CD4-positive, alpha-beta T cell (primary cell): ENCODE results near the gene MAGI1. TPM values are rescaled to one million over a fixed set of nuclear protein-coding genes. Genes with fewer than 3 reads are reported as not detected.

ENCODE experiments used
- ATAC-seq: fragments of 200-7000 bp; cut with Tn5 transposase; one replicate; pipeline ENCODE4 v1.10.0; 2022; ENCODE audit warnings: mild to moderate bottlenecking; ENCODE audit not compliant: poor library complexity
- CTCF ChIA-PET: fragments of 350-600 bp; sonication (Branson Sonifier 250); formaldehyde crosslinking; loops from one replicate; lab custom pipeline; 2021; ENCODE audit warnings: antibody characterized with exemption, inconsistent platforms; lab: Charles Lee
- POLR2A ChIA-PET: fragments of 350-600 bp; sonication (Branson Sonifier 250); formaldehyde crosslinking; loops from one replicate; lab custom pipeline; 2021; ENCODE audit warnings: antibody characterized with exemption, inconsistent platforms; lab: Charles Lee
- DNase-seq, 14 experiments: peaks; one replicate each; pipeline ENCODE4 v3.0.0-alpha.2; 2013 to 2020; ENCODE audit warnings: mixed read lengths in 2 of 14
- H3K27ac ChIP-seq, 2 donors: one replicate each; pipeline versions ENCODE4 v1.5.1 to v1.7.0; 2013; ENCODE audit warnings: low read length in 2 of 2, low read depth in 1 of 2, mild to moderate bottlenecking in 1 of 2
- H3K27me3 ChIP-seq, 2 experiments: 1 replicate in 1 of 2; 2 replicates in 1 of 2; pipeline versions ENCODE4 v1.6.1 to v1.7.0; 2013; ENCODE audit warnings: low read length in 2 of 2, control low read depth in 1 of 2, mild to moderate bottlenecking in 1 of 2, moderate library complexity in 1 of 2; ENCODE audit not compliant: insufficient read depth in 2 of 2, control insufficient read depth in 1 of 2
- H3K36me3 ChIP-seq: one replicate; pipeline ENCODE4 v1.6.1; 2013; ENCODE audit warnings: low read length, control low read depth; ENCODE audit not compliant: insufficient read depth
- H3K4me1 ChIP-seq: one replicate; pipeline ENCODE4 v1.6.1; 2013; ENCODE audit warnings: low read length, control low read depth; ENCODE audit not compliant: insufficient read depth
- H3K4me3 ChIP-seq: one replicate; pipeline ENCODE4 v1.5.1; 2013; ENCODE audit warnings: mild to moderate bottlenecking, low read length, moderate library complexity
- H3K9me3 ChIP-seq, 2 experiments: 1 replicate in 1 of 2; 2 replicates in 1 of 2; pipeline versions ENCODE4 v1.6.1 to v1.7.0; 2013; ENCODE audit warnings: low read length in 2 of 2, mild to moderate bottlenecking in 2 of 2, control low read depth in 1 of 2, moderate library complexity in 1 of 2; ENCODE audit not compliant: control insufficient read depth in 1 of 2, insufficient read depth in 1 of 2
- H3K27ac Mint-ChIP-seq: one replicate; pipeline ENCODE4 v1.8.0; 2020; ENCODE audit warnings: mixed read lengths
- H3K27me3 Mint-ChIP-seq: one replicate; pipeline ENCODE4 v1.8.0; 2021; ENCODE audit warnings: mixed read lengths
- H3K36me3 Mint-ChIP-seq: one replicate; pipeline ENCODE4 v1.8.0; 2021; ENCODE audit warnings: low read depth, mixed read lengths
- H3K4me1 Mint-ChIP-seq: one replicate; pipeline ENCODE4 v1.8.0; 2021; ENCODE audit warnings: low read depth, mixed read lengths
- H3K4me3 Mint-ChIP-seq: one replicate; pipeline ENCODE4 v1.8.0; 2020; ENCODE audit warnings: mild to moderate bottlenecking, mixed read lengths
- H3K9me3 Mint-ChIP-seq: one replicate; pipeline ENCODE4 v1.8.0; 2020; ENCODE audit warnings: mixed read lengths
- intact Hi-C, 2 experiments: fragments of 100-400 bp; cut with DNase I in 1 of 2; cut with micrococcal nuclease in 1 of 2; formaldehyde crosslinking; loops; one replicate each; pipeline versions ENCODE4 v1.15.1 to v1.9.0; 2023 to 2025; cut with DNase I, micrococcal nuclease
- total RNA-seq, 174 experiments: library from RNA in 2 of 174; stranded (reverse) in 2 of 174; gene quantifications; one replicate each; pipeline ENCODE4 v1.2.3 and lab custom pipeline; 2021 to 2026
- TF ChIP-seq, protein P1 (sequence below): fragments of 200-600 bp; IDR thresholded peaks from one replicate; pipeline ENCODE4 v1.8.0; 2022; ENCODE audit warnings: antibody characterized with exemption, mild to moderate bottlenecking

Gene MAGI1
- total RNA-seq, 2 experiments from 2014 or later = not detected

DNA sequence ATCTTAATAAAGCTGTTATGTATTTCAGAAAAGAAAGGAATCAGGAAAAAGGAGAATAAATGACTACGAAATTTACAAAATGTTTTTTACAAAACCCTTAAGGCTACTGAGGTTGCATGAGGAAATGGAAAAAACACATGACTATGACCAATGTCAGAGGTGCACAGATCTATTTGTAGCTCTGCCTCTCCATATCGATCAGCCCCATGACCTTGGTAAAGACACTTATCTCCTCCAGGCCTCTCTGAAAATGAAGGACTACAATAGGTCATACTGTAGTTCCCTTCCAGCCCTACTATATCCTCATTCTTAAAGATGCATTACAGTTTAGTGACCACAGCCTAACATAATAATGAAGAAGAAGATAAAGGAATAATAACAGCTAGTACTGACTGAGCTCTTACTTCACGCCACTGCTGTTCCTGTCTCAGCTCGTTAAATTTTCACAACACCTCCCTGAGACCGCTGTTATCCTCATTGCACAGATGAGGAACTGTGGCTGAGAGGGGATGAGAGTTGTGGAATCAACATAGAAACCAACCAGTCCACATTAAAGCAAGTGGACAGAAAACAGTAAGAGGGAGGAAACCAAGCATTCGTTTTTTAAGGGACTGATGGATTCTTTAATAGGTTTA is 163.2 kb downstream of the MAGI1 start:
- H3K4me1 ChIP-seq = no peaks in the 10 kb centered on the region
- no peak overlapping the region for H3K4me3 ChIP-seq
- CTCF ChIA-PET = no interaction called here

DNA sequence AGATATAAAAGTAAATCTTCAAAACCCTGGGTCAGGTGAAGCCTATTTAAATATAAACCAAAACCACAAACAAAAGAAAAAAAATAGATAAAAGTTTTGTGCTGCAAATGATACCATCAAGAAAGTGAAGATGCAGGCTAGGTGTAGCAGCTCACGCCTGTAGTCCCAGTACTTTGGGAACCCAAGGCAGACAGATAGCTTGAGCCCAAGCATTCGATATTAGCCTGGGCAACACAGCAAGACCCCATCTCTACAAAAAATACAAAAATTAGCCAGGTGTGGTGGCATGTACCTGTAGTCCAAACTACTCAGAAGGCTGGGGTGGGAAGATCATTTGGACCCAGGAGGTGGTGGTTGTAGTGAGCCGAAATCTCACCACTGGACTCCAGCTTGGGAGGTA is 164.8 kb downstream of the MAGI1 start:
- no peak overlapping the region for H3K27ac Mint-ChIP-seq
- H3K36me3 Mint-ChIP-seq = no peaks in the 10 kb centered on the region
- no peaks in the 10 kb centered on the region for H3K4me1 ChIP-seq
- POLR2A ChIA-PET = no interaction called here
- H3K36me3 ChIP-seq = no peaks in the 10 kb centered on the region
- CTCF ChIA-PET = no interaction called here
- no peak for ATAC-seq
- H3K27me3 Mint-ChIP-seq = no peaks in the 10 kb centered on the region
- H3K4me1 Mint-ChIP-seq = no peaks in the 10 kb centered on the region
- no peak for DNase-seq
- peaks cover 2% of the 10 kb centered on the region for H3K9me3 Mint-ChIP-seq
- H3K27ac ChIP-seq = no peak overlapping the region
- peaks cover 0 to 7% of the 10 kb centered on the region in 2 experiments for H3K9me3 ChIP-seq
- H3K4me3 Mint-ChIP-seq = no peak overlapping the region
- no peaks in the 10 kb centered on the region for H3K27me3 ChIP-seq
- no peak overlapping the region for H3K4me3 ChIP-seq
- TF ChIP-seq, protein P1, sequence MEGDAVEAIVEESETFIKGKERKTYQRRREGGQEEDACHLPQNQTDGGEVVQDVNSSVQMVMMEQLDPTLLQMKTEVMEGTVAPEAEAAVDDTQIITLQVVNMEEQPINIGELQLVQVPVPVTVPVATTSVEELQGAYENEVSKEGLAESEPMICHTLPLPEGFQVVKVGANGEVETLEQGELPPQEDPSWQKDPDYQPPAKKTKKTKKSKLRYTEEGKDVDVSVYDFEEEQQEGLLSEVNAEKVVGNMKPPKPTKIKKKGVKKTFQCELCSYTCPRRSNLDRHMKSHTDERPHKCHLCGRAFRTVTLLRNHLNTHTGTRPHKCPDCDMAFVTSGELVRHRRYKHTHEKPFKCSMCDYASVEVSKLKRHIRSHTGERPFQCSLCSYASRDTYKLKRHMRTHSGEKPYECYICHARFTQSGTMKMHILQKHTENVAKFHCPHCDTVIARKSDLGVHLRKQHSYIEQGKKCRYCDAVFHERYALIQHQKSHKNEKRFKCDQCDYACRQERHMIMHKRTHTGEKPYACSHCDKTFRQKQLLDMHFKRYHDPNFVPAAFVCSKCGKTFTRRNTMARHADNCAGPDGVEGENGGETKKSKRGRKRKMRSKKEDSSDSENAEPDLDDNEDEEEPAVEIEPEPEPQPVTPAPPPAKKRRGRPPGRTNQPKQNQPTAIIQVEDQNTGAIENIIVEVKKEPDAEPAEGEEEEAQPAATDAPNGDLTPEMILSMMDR = no peak
- intact Hi-C loops = no loop called here

More for the DNA sequence above, 163.2 kb downstream of the MAGI1 start:
- Mint-ChIP-seq H3K4me1 (no peaks in the 10 kb centered on the region), H3K27ac (no peak overlapping the region), H3K36me3 (no peaks in the 10 kb centered on the region), H3K9me3 (peaks cover 2% of the 10 kb centered on the region), H3K4me3 (no peak overlapping the region), H3K27me3 (no peaks in the 10 kb centered on the region)
- Histone ChIP-seq H3K9me3 (peaks cover 0 to 7% of the 10 kb centered on the region in 2 experiments), H3K27me3 (no peaks in the 10 kb centered on the region), H3K36me3 (no peaks in the 10 kb centered on the region), H3K27ac (no peak overlapping the region)
- POLR2A ChIA-PET = no interaction called here
- TF ChIP-seq, protein P1 = no peak
- DNase-seq = no peak
- intact Hi-C loops = no loop called here
- ATAC-seq = no peak

DNA sequence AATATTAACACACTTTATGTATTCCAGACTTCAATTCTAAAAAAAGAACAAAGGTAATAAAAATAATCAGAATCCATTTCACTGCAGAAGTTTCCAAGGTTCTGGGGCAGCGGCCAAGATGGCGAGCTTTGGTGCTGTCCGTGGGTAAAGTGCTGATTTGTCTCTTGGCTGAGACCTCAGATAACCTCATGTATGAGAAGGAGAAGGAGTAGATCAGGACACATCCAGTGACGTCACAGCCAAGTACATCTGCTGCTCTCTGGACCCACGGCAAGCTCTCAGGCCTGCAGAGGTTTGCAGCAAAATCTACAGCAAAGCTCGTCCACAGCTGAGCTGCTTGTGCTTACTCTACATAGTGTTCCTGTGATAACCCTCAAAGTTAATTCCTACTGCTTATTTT is 165.7 kb downstream of the MAGI1 start:
- H3K36me3 Mint-ChIP-seq = no peaks in the 10 kb centered on the region
- no peaks in the 10 kb centered on the region for H3K27me3 Mint-ChIP-seq
- no peak overlapping the region for H3K4me3 Mint-ChIP-seq
- H3K4me1 Mint-ChIP-seq = no peaks in the 10 kb centered on the region
- TF ChIP-seq, protein P1 = no peak
- H3K9me3 Mint-ChIP-seq = peaks cover 6% of the 10 kb centered on the region
- CTCF ChIA-PET = no interaction called here
- Histone ChIP-seq H3K4me3 (no peak overlapping the region), H3K27ac (no peak overlapping the region), H3K9me3 (peaks cover 0 to 7% of the 10 kb centered on the region in 2 experiments), H3K27me3 (no peaks in the 10 kb centered on the region), H3K36me3 (no peaks in the 10 kb centered on the region), H3K4me1 (no peaks in the 10 kb centered on the region)
- DNase-seq = no peak
- intact Hi-C loops = no loop called here
- H3K27ac Mint-ChIP-seq = no peak overlapping the region
- no peak for ATAC-seq
- POLR2A ChIA-PET = no interaction called here
